GM12878 (cell line): Measurements from ENCODE around the gene ANXA10. TPM values are rescaled to one million over a fixed set of nuclear protein-coding genes. Genes with fewer than 3 reads are reported as not detected.

ENCODE experiments used
- BCL11A ChIP-seq: IDR thresholded peaks from 2 replicates; pipeline ENCODE4 v1.6.1; 2011; ENCODE audit warnings: low read depth, low read length
- CBFB ChIP-seq: IDR thresholded peaks from 2 replicates; pipeline ENCODE4 v1.6.1; 2016; ENCODE audit warnings: antibody characterized with exemption, low read depth
- CREM ChIP-seq: IDR thresholded peaks from 2 replicates; pipeline ENCODE4 v1.6.1; 2014; ENCODE audit warnings: antibody characterized with exemption, low read depth
- HCFC1 ChIP-seq: fragments of 150-350 bp; IDR thresholded peaks from 2 replicates; pipeline ENCODE4 v1.6.1; 2014; ENCODE audit warnings: low read length
- SRF ChIP-seq, 2 experiments: IDR thresholded peaks; 2 replicates each; pipeline ENCODE4 v1.6.1; 2011; ENCODE audit warnings: low read depth in 2 of 2, low read length in 2 of 2, mild to moderate bottlenecking in 1 of 2, moderate library complexity in 1 of 2
- polyA plus RNA-seq, 11 experiments: library from polyadenylated mRNA; depleted of rRNA in 4 of 11; unstranded in 6 of 11; stranded (reverse) in 5 of 11; fragments of >200 nt; fragmentation: Nextera tagmentation in 4 of 11; fragmentation: Illumina TruSeq in 1 of 11; extraction: Ambion mirVana in 4 of 11; extraction: Trizol in 1 of 11; gene quantifications; 1 replicate in 1 of 11; 2 replicates in 10 of 11; pipeline versions ENCODE4 v1.2.1 to v1.2.3, GENCODE V29; 2011 to 2016; ENCODE audit warnings: inconsistent platforms in 2 of 11, missing spikeins in 2 of 11, low read depth in 1 of 11
- total RNA-seq, 4 experiments: library from RNA; depleted of rRNA in 3 of 4; stranded (reverse); fragments of >200 nt in 3 of 4; fragmentation: Illumina TruSeq in 1 of 4; extraction: Trizol in 1 of 4; gene quantifications; 2 replicates each; pipeline versions ENCODE4 v1.2.1 to v1.2.3, GENCODE V29; 2013 to 2021
- TF ChIP-seq, protein P1 (sequence below): IDR thresholded peaks from 2 replicates; pipeline ENCODE4 v1.6.1; 2012; ENCODE audit warnings: low read depth, low read length, improper control_type of control experiment
- TF ChIP-seq, protein P2 (sequence below), 3 experiments: IDR thresholded peaks in 2 of 3; conservative IDR thresholded peaks in 1 of 3; 2 replicates each; pipeline ENCODE4 v1.5.1; 2011; ENCODE audit warnings: low read depth in 3 of 3, low read length in 3 of 3, mild to moderate bottlenecking in 3 of 3, control low read depth in 2 of 3, moderate library complexity in 2 of 3, inconsistent platforms in 1 of 3, mixed read lengths in 1 of 3; ENCODE audit not compliant: control insufficient read depth in 2 of 3, insufficient read depth in 1 of 3; ENCODE audit errors: extremely low read depth in 1 of 3
- TF ChIP-seq, protein P3 (sequence below): fragments of 450-650 bp; IDR thresholded peaks from 2 replicates; pipeline ENCODE4 v1.6.1; 2018; ENCODE audit warnings: borderline replicate concordance, mild to moderate bottlenecking; ENCODE audit not compliant: partially characterized antibody

The ANXA10 gene
- total and polyA plus RNA-seq, 10 of the 15 experiments (the other 5 are each of a cell fraction or from before 2014, with no cell fraction given), result not detected

DNA sequence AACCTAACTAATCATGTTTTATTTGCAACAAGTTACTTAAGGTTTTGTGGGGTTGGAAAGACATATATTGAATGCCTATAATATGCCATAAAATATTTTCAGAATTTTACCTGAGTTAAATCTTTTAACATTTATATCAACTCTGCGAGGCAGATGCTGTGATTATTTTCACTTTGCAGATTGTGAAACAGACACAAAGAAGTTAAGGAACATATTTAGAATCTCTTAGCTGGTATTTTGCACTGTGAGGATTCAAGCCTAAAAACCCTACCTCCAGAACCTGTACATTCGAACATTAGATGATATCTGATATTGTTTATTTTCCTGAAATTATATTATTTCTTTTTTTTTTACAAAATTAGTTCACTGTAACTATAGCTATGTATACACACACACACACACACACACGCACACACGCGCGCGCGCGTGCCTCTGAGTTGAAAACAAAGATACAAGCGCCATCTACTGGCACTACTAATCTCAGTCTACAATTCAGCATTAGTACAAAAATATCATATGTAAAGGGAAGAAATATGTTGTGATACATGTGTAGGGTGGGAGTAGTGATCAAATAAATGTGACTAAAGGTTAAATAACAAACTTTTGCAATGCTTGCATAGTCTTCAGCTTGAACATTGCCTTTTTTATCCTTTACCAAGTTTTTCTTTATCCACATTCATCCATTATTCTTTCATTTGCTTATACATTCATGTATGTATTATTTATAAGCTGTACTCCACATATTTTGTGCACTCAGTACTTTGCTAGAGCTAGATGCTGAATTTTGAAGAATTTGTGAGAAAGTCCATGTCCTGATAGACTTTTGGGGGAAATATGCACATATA lies 61.5 kb downstream of the ANXA10 start (continued):
- TF ChIP-seq, protein P1, sequence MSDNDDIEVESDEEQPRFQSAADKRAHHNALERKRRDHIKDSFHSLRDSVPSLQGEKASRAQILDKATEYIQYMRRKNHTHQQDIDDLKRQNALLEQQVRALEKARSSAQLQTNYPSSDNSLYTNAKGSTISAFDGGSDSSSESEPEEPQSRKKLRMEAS, result no peak
- TF ChIP-seq, protein P2, sequence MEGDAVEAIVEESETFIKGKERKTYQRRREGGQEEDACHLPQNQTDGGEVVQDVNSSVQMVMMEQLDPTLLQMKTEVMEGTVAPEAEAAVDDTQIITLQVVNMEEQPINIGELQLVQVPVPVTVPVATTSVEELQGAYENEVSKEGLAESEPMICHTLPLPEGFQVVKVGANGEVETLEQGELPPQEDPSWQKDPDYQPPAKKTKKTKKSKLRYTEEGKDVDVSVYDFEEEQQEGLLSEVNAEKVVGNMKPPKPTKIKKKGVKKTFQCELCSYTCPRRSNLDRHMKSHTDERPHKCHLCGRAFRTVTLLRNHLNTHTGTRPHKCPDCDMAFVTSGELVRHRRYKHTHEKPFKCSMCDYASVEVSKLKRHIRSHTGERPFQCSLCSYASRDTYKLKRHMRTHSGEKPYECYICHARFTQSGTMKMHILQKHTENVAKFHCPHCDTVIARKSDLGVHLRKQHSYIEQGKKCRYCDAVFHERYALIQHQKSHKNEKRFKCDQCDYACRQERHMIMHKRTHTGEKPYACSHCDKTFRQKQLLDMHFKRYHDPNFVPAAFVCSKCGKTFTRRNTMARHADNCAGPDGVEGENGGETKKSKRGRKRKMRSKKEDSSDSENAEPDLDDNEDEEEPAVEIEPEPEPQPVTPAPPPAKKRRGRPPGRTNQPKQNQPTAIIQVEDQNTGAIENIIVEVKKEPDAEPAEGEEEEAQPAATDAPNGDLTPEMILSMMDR (IDR thresholded peaks at IDR 0.05 in 2 of 3, conservative IDR thresholded peaks at IDR 0.05 in 1 of 3; ENCODE audit: control insufficient read depth in 2 of 3, extremely low read depth in 1 of 3, insufficient read depth in 1 of 3, low read depth in 3 of 3, low read length in 3 of 3), result peak; percentile 56 to 71 (median 62)
- no peak for TF ChIP-seq CBFB
- 0 out of 2 replicates have a peak, but pooled peaks have one; percentile 14 for TF ChIP-seq CREM
- no peak for TF ChIP-seq SRF (IDR thresholded peaks at IDR 0.05; ENCODE audit: low read depth in 2 of 2, low read length in 2 of 2)
- TF ChIP-seq BCL11A, result no peak
- no peak for TF ChIP-seq HCFC1
- TF ChIP-seq, protein P3, sequence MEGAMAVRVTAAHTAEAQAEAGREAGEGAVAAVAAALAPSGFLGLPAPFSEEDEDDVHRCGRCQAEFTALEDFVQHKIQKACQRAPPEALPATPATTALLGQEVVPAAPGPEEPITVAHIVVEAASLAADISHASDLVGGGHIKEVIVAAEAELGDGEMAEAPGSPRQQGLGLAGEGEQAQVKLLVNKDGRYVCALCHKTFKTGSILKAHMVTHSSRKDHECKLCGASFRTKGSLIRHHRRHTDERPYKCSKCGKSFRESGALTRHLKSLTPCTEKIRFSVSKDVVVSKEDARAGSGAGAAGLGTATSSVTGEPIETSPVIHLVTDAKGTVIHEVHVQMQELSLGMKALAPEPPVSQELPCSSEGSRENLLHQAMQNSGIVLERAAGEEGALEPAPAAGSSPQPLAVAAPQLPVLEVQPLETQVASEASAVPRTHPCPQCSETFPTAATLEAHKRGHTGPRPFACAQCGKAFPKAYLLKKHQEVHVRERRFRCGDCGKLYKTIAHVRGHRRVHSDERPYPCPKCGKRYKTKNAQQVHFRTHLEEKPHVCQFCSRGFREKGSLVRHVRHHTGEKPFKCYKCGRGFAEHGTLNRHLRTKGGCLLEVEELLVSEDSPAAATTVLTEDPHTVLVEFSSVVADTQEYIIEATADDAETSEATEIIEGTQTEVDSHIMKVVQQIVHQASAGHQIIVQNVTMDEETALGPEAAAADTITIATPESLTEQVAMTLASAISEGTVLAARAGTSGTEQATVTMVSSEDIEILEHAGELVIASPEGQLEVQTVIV, result no peak
